GM12878 (cell line): ENCODE results near the gene SUB1.

Experiments
- CTCF ChIP-seq, 3 experiments: IDR thresholded peaks in 2 of 3; conservative IDR thresholded peaks in 1 of 3; 2 replicates each; pipeline ENCODE4 v1.5.1; 2011; ENCODE audit warnings: low read depth in 3 of 3, low read length in 3 of 3, mild to moderate bottlenecking in 3 of 3, control low read depth in 2 of 3, moderate library complexity in 2 of 3, inconsistent platforms in 1 of 3, mixed read lengths in 1 of 3; ENCODE audit not compliant: control insufficient read depth in 2 of 3, insufficient read depth in 1 of 3; ENCODE audit errors: extremely low read depth in 1 of 3
- POLR2A ChIP-seq: IDR thresholded peaks from 2 replicates; pipeline ENCODE4 v1.6.1; 2011; ENCODE audit warnings: low read depth, mild to moderate bottlenecking, low read length
- RAD21 ChIP-seq: IDR thresholded peaks from 2 replicates; pipeline ENCODE4 v1.6.1; 2011; ENCODE audit warnings: mild to moderate bottlenecking, low read depth, low read length, moderate library complexity; ENCODE audit not compliant: insufficient read depth
- RELA ChIP-seq: fragments of 450-650 bp; IDR thresholded peaks from 2 replicates; pipeline ENCODE4 v1.8.0; 2014; ENCODE audit warnings: borderline replicate concordance; ENCODE audit not compliant: partially characterized antibody
- STAT3 ChIP-seq: IDR thresholded peaks from 2 replicates; pipeline ENCODE4 v1.6.1; 2011; ENCODE audit warnings: low read depth, low read length, improper control_type of control experiment
- TCF12 ChIP-seq: IDR thresholded peaks from 2 replicates; pipeline ENCODE4 v1.6.1; 2011; ENCODE audit warnings: low read depth, mild to moderate bottlenecking, low read length
- TF ChIP-seq, protein P1 (sequence below): IDR thresholded peaks from 2 replicates; pipeline ENCODE4 v1.6.1; 2012; ENCODE audit warnings: low read length, inconsistent platforms
- TF ChIP-seq, protein P2 (sequence below): IDR thresholded peaks from 2 replicates; pipeline ENCODE4 v1.6.1; 2011; ENCODE audit warnings: borderline replicate concordance, low read depth, mild to moderate bottlenecking, moderate library complexity, low read length; ENCODE audit not compliant: insufficient read depth, poor library complexity, severe bottlenecking

DNA sequence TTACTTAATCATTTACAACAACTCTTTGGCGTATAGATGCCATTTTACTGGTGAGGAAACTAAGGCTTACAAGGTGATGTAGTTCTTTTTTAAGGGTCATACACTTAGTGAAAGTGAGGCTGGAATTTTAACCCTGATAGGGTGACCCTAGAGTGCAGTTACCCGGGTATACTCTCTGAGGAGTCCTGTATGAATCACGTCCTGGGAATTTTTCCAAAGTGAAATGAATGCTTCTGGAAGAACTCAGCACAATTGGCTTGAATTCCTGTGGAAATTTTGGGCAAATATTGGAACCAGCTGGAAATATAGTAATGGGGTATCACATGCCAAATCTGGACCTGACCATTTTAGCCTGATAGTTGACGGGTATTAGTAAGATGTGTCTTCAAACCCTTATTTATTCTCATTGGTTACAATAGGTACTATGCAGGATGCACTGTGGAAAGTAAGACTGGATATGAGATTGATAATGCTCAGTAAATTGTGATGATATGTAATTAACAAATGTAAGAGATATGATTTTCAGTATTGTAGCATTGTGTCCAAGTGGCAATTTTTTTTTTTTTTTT is 14.8 kb downstream of the SUB1 start:
- TF ChIP-seq, protein P1, sequence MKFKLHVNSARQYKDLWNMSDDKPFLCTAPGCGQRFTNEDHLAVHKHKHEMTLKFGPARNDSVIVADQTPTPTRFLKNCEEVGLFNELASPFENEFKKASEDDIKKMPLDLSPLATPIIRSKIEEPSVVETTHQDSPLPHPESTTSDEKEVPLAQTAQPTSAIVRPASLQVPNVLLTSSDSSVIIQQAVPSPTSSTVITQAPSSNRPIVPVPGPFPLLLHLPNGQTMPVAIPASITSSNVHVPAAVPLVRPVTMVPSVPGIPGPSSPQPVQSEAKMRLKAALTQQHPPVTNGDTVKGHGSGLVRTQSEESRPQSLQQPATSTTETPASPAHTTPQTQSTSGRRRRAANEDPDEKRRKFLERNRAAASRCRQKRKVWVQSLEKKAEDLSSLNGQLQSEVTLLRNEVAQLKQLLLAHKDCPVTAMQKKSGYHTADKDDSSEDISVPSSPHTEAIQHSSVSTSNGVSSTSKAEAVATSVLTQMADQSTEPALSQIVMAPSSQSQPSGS: no peak
- TF ChIP-seq, protein P2, sequence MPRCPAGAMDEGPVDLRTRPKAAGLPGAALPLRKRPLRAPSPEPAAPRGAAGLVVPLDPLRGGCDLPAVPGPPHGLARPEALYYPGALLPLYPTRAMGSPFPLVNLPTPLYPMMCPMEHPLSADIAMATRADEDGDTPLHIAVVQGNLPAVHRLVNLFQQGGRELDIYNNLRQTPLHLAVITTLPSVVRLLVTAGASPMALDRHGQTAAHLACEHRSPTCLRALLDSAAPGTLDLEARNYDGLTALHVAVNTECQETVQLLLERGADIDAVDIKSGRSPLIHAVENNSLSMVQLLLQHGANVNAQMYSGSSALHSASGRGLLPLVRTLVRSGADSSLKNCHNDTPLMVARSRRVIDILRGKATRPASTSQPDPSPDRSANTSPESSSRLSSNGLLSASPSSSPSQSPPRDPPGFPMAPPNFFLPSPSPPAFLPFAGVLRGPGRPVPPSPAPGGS: no peak
- TF ChIP-seq STAT3 (no peak), POLR2A (no peak), TCF12 (no peak), RAD21 (no peak), CTCF (IDR thresholded peaks at IDR 0.05 in 2 of 3, conservative IDR thresholded peaks at IDR 0.05 in 1 of 3; ENCODE audit: control insufficient read depth in 2 of 3, extremely low read depth in 1 of 3, insufficient read depth in 1 of 3, low read depth in 3 of 3, low read length in 3 of 3) (no peak), RELA (no peak)
